ENCODE measurements around the gene MAP7D3.

MAP7D3 gene

DNA sequence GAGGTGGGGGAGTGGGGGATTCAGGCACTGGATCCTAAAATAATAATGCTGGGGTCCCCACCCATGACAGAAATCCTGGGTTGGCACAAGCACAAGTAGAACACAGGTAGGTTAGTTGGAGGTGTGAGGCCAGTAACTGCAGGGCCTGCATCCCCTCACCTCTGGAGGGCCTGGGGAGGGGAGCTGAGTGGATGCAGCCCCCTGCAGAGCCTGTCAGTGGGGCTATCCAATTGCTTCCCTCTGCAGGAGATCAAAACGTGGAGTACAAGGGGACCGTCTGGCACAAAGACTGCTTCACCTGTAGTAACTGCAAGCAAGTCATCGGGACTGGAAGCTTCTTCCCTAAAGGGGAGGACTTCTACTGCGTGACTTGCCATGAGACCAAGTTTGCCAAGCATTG, 43.7 kb downstream of the MAP7D3 start:
- H3K4me3 Mint-ChIP-seq = no peak overlapping the region
- H3K27ac Mint-ChIP-seq = no peak overlapping the region
- peaks cover 17% of the 10 kb centered on the region for H3K9me3 Mint-ChIP-seq
- TF ChIP-seq, protein P1, sequence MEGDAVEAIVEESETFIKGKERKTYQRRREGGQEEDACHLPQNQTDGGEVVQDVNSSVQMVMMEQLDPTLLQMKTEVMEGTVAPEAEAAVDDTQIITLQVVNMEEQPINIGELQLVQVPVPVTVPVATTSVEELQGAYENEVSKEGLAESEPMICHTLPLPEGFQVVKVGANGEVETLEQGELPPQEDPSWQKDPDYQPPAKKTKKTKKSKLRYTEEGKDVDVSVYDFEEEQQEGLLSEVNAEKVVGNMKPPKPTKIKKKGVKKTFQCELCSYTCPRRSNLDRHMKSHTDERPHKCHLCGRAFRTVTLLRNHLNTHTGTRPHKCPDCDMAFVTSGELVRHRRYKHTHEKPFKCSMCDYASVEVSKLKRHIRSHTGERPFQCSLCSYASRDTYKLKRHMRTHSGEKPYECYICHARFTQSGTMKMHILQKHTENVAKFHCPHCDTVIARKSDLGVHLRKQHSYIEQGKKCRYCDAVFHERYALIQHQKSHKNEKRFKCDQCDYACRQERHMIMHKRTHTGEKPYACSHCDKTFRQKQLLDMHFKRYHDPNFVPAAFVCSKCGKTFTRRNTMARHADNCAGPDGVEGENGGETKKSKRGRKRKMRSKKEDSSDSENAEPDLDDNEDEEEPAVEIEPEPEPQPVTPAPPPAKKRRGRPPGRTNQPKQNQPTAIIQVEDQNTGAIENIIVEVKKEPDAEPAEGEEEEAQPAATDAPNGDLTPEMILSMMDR (IDR thresholded peaks at IDR 0.05) = no peak
- no peak for DNase-seq
- peaks cover 17% of the 10 kb centered on the region for H3K36me3 Mint-ChIP-seq (ENCODE audit: low read depth)
- peaks cover 10% of the 10 kb centered on the region for H3K27me3 Mint-ChIP-seq (ENCODE audit: low read depth, poor library complexity)
- peaks cover 26% of the 10 kb centered on the region for H3K4me1 Mint-ChIP-seq

DNA sequence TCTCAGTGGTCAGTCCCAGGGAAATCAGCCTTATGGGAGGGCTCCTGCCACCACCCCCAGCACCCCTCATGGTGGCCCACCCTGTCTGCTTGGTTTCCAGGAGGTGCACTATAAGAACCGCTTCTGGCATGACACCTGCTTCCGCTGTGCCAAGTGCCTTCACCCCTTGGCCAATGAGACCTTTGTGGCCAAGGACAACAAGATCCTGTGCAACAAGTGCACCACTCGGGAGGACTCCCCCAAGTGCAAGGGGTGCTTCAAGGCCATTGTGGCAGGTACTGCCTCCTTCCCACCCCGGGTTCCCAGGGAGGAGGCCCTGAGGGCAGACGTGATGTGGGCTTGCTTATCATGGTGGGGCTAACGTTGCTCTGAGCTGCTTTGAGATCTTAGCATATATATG, 44.3 kb downstream of the MAP7D3 start:
- Mint-ChIP-seq H3K9me3 (peaks cover 17% of the 10 kb centered on the region), H3K36me3 (ENCODE audit: low read depth) (peaks cover 17% of the 10 kb centered on the region), H3K4me3 (no peak overlapping the region), H3K27ac (no peak overlapping the region), H3K4me1 (peaks cover 24% of the 10 kb centered on the region), H3K27me3 (ENCODE audit: low read depth, poor library complexity) (peaks cover 10% of the 10 kb centered on the region)
- DNase-seq = no peak
- TF ChIP-seq, protein P1 (IDR thresholded peaks at IDR 0.05) = no peak

DNA sequence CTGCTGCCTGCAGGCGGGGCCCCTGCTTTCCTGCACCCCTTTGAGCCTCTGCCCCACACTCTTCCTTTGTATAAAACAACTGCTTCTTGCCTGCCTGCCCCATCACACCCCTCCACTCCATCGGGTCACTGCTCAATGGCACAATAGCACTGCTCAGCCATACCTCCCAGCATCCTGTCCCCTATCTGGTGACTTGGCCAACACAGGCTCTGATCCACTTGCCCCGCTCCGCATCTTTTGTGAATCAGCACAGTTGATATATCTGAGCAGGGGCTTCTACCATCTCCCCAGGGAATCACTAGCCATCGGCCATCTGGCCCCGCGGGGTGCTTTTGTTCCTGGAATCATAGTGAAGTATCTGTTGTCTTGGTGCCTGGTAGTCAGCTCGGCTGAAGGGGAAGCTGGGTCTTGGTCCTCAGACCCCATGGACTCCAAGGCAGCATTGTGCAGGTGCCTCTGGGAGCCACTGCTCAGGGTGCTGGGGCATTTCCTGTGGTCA, 45.3 kb downstream of the MAP7D3 start:
- peaks cover 10% of the 10 kb centered on the region for H3K27me3 Mint-ChIP-seq (ENCODE audit: low read depth, poor library complexity)
- TF ChIP-seq, protein P1 (IDR thresholded peaks at IDR 0.05) = no peak
- H3K36me3 Mint-ChIP-seq (ENCODE audit: low read depth) = peaks cover 17% of the 10 kb centered on the region
- no peak overlapping the region for H3K4me3 Mint-ChIP-seq
- H3K9me3 Mint-ChIP-seq = peaks cover 20% of the 10 kb centered on the region
- no peak for DNase-seq
- H3K27ac Mint-ChIP-seq = no peak overlapping the region
- peaks cover 29% of the 10 kb centered on the region for H3K4me1 Mint-ChIP-seq

DNA sequence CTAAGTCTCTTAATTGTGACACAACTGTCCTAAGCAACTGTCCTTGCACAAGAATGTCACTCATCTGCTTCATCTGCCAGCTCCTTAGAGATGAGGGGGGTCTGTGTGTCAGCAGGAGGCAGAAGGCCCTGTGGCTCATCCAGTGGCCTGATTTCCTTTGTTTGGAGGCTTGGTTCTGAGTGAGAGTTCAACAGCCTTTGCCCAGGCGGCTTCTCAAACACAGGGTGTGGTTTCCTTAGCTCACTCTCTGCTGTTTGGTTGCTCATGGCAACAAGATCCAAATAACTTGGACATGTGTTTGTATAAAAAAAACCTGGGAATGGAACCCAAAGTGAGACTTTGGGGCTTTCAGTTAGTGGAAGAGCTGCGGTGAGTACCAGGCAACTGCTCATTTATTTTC, 46.6 kb downstream of the MAP7D3 start:
- Mint-ChIP-seq H3K27me3 (ENCODE audit: low read depth, poor library complexity) (peaks cover 6% of the 10 kb centered on the region), H3K4me1 (peaks cover 20% of the 10 kb centered on the region), H3K4me3 (no peak overlapping the region), H3K9me3 (peaks cover 19% of the 10 kb centered on the region), H3K27ac (no peak overlapping the region), H3K36me3 (ENCODE audit: low read depth) (peaks cover 11% of the 10 kb centered on the region)
- DNase-seq = no peak
- TF ChIP-seq, protein P1 (IDR thresholded peaks at IDR 0.05) = no peak

DNA sequence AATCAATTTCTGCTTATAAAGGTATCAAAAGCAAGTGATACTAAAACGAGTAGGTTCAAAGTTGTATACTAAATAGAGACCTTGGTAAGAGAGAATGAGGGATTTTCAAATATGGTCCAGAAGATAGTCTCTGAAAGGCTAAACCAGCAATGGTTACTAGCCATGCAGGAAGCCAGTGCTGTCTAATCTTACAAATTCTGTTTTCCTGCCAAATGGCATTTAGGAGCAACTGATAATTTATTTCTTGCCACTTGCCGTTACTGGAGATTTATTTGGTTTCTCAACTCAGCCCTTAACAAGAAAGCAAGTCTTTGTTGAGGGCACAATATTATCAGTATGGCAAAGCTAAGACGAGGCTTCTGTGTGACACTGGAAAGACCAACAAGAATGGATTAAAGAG, 47.2 kb downstream of the MAP7D3 start:
- peaks cover 19% of the 10 kb centered on the region for H3K9me3 Mint-ChIP-seq
- no peak overlapping the region for H3K27ac Mint-ChIP-seq
- peaks cover 6% of the 10 kb centered on the region for H3K27me3 Mint-ChIP-seq (ENCODE audit: low read depth, poor library complexity)
- H3K36me3 Mint-ChIP-seq (ENCODE audit: low read depth) = peaks cover 7% of the 10 kb centered on the region
- H3K4me1 Mint-ChIP-seq = peaks cover 16% of the 10 kb centered on the region
- no peak for DNase-seq
- no peak overlapping the region for H3K4me3 Mint-ChIP-seq
- TF ChIP-seq, protein P1 (IDR thresholded peaks at IDR 0.05) = no peak

DNA sequence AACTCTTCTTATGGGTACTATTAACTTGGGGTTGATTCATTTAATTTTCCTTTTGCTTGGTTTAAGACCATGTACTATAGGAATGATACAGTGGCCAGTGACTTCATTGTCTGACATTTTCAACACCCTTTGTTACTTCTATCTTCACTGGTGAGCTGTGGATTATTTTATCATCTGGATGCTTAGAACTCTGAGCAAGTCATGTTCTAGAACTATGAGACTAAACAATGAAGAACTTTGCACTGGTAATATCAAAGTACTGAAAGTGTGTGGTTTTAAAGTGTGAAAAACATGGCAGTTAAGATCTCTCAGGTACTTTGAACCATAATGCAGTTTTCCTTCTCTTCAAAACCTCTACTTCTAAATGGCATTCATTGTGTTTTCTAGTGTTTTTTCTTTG, 47.8 kb downstream of the MAP7D3 start:
- Mint-ChIP-seq H3K9me3 (peaks cover 19% of the 10 kb centered on the region), H3K4me1 (peaks cover 16% of the 10 kb centered on the region), H3K27ac (no peak overlapping the region), H3K36me3 (ENCODE audit: low read depth) (peaks cover 7% of the 10 kb centered on the region), H3K4me3 (no peak overlapping the region), H3K27me3 (ENCODE audit: low read depth, poor library complexity) (peaks cover 6% of the 10 kb centered on the region)
- TF ChIP-seq, protein P1 (IDR thresholded peaks at IDR 0.05) = no peak
- no peak for DNase-seq

Measured in nephron progenitor cell (in vitro differentiated cells).